RKO (cell line): ENCODE results near the gene NOX5.
A peak's percentile ranks its signal among the peaks of the same experiment; 100 is the strongest.
"Not testable (repeated sequence)": the region's sequence is repeated elsewhere in the genome, so short reads cannot be mapped to it uniquely, and the experiment has no call there.

Source experiments
- DNase-seq: peaks from one replicate; pipeline ENCODE4 v3.0.0-alpha.2; 2016; ENCODE audit warnings: low spot score

Gene NOX5, protein sequence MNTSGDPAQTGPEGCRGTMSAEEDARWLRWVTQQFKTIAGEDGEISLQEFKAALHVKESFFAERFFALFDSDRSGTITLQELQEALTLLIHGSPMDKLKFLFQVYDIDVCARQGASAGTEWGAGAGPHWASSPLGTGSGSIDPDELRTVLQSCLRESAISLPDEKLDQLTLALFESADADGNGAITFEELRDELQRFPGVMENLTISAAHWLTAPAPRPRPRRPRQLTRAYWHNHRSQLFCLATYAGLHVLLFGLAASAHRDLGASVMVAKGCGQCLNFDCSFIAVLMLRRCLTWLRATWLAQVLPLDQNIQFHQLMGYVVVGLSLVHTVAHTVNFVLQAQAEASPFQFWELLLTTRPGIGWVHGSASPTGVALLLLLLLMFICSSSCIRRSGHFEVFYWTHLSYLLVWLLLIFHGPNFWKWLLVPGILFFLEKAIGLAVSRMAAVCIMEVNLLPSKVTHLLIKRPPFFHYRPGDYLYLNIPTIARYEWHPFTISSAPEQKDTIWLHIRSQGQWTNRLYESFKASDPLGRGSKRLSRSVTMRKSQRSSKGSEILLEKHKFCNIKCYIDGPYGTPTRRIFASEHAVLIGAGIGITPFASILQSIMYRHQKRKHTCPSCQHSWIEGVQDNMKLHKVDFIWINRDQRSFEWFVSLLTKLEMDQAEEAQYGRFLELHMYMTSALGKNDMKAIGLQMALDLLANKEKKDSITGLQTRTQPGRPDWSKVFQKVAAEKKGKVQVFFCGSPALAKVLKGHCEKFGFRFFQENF

DNA sequence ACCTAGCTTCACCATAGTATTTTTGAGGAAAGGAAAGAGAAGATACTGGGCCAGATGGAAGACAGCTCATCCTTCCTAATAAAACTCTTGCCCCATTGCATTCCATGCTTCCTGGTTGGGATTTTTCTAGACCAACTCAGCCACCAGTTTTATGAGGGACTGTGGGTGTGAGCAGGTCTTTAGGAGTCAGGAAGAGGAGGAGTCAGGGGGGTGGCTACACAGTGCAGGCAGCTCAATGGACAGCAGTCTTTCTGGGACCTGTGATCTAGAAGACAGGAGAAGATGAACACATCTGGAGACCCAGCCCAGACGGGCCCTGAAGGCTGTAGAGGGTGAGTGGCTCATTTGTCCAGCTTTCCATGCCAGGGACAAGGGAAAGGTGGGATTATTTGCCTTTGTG, at the start of gene NOX5:
TSS of gene NOX5 (plus strand) at position 242 of the 400 bp plus-strand sequence. CDS start at position 283, 41 bp downstream.
- peak; percentile 15 for DNase-seq

DNA sequence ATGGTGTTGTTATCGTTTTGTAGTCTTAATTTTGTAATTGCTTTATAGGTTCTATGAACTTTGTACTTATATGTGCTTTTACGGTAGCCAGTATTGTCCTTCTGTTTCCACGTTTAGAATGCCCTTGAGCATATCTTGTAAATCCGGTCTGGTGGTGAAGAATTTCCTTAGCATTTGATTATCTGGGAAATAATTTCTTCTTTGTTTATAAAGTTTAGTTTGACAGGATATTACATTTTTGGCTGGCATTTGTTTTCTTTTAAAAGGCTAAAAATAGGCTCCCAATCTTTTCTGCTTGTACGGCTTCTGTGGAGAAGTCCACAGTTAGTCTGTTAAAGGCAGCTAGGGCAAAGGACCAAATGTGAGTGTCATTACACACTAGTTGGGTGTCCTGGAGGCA, 47.5 kb upstream of the NOX5 start:
- no peak for DNase-seq

DNA sequence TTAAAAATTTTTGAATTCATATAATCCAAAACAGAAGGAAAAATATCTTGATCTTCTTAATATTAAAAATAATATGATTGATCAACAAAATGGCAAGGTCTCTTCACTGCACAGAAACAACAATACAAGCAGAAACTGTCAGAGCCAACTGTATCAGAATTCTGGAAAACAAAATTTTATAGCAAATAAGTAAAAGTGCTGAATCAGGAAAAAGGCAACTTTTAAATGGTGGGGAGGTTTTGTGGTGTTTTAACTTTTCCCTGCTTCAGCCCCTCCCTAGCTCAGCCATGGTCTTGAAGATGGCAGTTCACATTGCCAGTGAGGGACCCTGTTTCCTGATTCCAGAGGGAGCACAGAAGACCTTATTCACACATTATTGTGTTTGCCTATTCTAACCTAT, 46.5 kb upstream of the NOX5 start:
- no peak for DNase-seq

DNA sequence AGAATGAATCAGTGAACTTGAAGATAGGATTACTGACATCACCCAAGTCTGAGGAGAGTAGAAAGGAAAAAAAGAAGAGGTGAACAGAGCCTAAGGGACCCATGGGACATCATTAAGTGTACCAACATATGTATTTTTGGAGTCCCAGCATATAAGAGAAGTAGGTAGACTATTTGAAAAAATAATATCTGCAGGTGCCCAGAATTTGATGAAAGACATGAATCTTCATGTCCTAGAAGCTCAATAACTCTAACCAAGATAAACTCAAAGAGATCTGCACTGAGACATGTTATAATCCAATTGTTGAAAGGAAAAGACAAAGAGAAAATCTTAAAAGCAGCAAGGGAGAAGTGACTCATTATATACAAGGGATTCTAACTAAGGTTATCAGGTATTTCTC, 45.2 kb upstream of the NOX5 start:
- no peak for DNase-seq

DNA sequence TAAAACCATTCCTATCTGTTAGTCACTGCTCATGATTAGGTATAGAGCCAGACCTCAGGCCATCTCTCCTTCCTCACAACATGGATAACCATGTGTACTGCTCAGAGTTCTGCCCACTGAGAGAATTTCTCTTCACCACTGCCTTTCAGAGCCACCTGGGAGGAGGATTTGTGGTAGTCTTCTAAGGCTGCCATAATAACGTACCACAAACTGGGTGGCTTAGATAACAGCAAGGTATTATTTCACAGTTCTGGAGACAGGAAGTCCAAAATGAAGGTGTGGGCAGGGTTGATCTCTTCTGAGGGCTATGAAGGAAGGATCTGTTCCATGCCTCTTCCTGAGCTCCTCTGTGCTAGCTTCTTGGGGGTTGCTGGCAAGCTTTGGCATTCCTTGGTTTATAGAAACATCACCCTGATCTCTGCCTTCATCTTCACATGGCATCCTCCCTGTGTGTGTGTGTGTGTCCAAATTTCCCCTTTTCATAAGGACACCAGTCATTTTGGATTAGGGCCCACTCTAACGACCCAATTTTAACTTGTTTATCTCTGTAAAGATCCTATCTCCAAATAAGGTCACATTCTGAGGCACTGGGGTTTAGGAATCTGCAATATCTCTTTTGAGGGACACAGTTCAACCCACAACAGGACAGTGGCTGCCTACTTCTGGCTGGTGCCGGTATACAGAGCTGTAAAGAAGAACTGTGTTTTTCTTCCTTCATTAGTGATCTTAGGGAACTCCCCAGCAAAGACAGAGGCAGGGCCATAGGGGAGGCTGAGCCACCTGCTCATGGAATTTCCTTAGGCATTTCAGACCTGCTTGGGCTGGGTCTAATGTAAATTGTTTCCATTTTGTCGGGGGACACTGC, 42.1 kb upstream of the NOX5 start:
- no peak for DNase-seq

DNA sequence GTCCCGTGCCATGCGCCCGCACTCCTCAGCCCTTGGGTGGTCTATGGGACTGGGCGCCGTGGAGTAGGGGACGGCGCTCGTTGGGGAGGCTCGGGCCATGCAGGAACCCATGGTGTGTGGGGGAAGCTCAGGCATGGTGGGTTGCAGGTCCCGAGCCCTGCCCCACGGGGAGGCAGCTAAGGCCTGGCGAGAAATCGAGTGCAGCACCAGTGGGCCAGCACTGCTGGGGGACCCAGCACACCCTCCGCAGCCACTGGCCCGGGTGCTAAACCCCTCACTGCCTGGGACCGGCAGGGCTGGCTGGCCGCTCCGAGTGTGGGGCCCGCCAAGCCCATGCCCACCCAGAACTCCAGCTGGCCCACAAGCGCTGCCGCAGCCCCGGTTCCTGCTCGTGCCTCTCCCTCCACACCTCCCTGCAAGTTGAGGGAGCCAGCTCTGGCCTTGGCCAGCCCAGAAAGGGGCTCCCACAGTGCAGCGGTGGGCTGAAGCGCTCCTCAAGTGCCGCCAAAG, 38.8 kb upstream of the NOX5 start:
- not testable (repeated sequence) for DNase-seq

DNA sequence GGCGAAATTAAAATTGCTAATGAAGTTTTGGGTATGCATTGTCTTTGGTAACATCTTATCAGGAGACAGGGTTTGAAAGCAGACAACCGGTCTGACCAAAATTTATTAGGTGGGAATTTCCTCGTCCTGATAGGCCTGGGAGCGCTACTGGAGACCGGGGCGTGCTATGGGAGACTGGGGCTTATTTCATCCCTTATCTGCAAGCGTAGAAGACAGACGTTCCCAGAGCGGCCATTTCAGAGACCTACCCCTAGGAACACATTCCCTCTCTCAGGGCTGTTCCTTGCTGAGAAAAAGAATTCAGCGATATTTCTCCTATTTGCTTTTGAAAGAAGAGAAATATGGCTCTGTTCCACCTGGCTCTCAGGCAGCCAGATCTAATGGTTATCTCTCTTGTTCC, 37.1 kb upstream of the NOX5 start:
- not testable (repeated sequence) for DNase-seq

DNA sequence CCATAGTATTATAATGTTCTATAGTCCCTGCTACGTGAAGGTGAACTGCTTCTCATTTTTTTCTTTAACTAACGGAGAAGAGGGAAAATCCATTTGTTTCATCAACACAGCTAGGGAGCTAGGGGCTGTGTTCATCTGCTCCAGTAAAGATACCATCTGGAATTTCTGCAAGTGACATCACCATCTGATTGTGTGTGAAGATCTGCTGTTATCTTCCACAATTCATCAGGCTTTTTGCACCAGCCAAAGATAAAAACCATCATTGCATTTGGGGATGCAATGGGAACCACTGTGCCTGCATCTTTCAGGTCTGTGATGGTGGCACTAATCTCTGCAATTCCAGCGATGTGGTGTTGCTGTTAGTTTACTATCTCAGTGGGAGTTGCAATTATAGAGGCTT, 35.5 kb upstream of the NOX5 start:
- no peak for DNase-seq

DNA sequence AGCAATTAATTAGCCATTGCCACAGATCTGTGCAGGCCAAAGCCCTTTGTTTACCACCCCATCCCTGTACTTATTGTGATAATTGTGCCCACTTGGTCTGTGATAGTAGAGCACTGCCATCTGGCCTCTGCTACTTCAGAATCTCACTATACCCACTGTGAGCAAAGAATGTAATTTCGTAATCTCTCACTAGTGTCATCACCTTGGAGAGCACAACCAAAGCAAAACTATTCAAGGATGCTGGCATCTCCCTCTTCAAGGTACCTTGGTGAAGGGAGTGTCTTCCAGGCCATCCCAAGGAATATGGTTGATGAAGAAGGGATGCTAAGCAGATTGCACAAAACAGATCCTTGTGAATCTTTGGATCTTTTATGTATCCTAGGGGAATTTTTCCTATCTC, 34.7 kb upstream of the NOX5 start:
- no peak for DNase-seq

DNA sequence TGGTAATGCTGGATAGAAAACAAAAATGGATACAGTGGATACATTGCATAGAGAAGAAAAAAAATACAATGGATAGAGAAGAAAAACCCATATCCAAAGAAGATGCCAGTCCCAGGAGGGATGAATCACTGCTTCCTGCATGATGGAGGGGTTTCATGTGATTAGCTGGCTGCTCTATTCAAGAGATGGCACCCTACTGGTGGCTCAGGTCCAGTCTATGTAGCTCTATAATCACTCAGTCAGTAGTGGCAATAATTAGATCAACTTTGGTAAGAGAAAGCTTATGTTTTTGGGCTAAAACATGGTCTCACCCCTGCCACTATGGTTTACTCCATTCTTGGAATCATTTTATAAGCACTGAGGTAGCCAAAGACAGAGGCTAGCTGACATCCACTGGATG, 33.7 kb upstream of the NOX5 start:
- no peak for DNase-seq

DNA sequence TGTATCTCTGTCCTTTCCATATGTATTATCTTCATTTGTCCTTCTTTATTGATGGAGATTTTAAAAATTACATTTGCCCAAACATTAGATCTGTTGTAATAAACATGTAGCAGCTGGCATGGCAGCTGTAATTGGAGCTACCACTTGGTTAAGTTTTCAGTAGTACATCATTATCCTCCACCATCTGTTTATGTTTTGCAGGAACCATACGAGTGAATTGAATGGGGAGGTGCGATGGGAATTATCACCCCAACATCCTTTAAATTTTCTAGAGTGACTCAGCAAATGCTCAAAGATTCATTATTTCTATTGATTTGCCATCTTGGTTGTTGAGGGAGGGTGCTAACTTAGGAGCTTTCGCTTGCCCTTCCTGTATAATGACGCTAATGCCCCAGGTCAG, 32.6 kb upstream of the NOX5 start:
- DNase-seq = no peak

DNA sequence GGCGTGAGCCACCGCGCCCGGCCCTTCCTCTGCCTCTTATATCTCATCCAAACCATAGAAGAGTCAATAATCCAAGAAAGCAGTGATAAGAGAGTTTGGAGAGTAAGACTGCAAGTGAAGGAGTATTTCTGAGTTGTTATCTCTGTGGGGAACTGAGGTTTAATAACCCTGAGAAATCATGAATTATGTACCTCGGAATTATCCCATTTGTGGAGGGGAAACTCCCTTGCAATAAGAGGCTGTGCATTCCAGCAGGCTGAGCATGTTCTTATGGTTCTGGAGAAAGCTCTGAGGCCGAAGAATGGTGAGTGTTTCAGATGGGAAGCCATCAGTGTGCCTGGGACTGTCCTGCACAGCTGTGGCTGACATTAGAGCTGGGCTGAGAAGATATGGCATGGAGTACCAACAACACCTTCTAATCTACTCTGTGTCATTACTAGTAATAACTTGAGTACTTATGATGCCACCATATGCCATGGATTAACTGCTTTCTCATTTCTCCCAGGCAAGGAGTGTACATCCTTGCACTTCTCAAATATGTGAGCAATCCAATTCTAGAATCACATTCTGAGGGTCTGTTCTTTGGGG, 31.4 kb upstream of the NOX5 start:
- DNase-seq = no peak

DNA sequence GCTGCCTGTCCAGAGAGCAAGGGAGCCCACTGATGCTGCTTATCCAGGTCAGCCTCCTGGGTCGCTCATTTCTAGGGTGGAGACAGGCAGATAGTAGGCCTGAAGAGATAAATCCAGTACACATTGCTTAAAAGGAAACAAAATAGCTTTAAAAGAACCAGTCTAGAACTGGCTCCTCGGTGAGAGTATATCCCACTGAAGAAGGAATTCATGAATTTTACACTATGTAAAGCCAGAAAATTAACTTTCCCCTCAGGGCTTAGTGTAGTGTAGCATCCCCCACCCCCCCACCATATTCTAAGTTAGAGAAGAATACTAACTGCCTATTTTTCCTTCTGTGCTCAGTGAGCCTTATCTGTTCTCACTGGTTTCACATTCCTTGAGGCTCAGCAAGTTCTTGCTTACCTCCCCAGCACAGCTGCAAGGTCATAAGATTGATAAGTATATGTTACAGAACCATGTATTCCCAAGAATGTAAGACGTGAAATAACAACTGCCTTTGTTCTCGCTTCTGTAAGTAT, 30.5 kb upstream of the NOX5 start:
- no peak for DNase-seq

DNA sequence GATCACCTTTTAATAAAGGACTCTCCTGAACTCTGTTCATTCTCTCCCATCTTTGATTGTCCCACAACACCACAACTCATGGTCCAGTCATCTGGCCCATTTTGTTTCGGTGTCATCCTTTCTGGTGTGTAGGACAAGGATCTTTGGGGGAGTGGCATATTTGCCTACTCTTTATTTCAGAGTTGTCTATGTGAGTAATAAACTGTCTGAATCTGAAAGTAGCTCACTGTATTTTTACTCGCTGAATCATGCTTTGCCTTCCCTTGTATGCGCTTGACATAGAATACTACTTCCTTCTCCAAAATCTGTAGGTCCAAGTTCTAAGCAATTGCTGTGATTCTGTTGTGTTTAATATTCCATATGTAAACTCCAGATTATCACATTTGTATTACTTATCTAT, 29.9 kb upstream of the NOX5 start:
- no peak for DNase-seq

DNA sequence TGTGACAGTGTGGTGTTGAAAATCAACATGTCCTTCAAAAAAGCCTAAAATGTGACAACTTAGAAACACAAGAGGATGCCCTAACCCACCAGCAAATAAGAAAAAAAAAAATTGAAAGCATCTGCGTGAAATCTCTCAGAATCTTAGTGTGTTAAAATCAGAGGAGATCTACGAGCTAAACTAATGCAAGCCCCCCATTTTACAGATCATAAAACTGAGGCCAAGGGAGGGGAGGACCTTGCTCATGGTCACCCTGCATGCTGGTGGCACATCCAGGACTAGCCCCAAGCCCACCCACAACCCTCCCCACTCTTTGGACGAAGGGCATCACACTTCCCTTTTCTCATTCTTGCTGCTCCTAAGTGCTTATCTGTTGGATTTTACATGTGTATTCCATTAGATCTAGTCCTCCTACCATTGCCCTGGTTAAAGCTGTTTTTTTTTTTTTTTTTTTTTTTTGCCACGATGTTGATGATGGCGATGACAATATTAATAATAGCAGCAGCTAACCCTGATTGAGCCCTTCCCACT, 29.1 kb upstream of the NOX5 start:
- DNase-seq = no peak

DNA sequence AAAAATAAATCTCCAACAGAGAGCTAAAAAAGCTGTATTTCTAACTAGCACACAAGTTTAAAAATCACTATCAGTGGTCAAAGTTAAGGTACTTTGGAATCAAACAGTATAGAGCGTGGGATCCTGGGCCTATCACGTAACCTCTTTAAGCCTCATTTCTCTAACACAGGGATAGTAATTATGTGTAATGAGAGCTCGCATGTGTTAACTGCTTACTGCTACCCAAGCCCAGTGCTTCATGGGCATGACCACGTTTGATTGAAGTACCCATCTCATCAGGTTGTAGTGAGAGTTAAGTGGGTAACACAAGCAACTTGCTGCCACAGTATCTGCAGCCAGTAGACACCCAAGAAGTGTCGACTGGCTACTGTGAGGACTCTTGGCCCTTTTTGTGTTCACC, 28.2 kb upstream of the NOX5 start:
- DNase-seq = no peak

DNA sequence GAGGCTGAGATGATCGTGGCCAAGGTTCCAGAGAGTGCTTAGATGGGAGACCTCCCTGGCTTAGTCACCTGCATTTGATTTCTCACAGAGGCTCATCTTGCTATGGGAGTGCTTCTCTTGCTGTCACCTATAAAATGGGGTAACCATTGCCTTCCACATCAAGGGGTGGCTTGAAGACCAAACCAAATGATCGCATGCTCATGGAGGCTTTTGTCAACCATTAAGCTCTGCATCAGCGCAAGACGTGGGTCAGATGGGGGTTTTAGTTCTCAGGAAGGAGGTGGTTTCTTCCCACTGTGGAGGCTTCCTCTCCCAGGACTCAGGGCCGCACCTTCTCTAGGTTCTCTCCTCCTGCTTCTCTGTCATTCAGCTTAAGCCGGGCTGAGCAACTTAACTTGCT, 27.4 kb upstream of the NOX5 start:
- no peak for DNase-seq

DNA sequence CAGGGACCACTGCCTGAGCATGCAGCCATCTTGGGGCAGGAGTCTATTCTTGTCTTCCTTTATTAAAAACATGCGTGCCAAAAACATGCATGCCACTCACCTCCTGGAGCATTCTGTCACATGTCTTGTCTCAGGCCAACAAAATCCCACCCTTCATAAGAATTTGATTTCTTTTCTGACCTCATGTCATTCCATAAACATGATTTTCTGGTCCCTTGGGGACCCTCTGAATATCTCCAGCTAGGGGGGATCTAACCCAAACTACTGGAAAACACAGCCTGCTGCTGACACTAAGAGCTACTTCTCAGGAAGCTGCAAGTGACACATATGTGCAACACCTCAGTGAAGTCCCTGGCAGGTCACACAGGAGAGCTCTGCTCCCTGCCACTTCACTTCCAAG, 26.8 kb upstream of the NOX5 start:
- no peak for DNase-seq

DNA sequence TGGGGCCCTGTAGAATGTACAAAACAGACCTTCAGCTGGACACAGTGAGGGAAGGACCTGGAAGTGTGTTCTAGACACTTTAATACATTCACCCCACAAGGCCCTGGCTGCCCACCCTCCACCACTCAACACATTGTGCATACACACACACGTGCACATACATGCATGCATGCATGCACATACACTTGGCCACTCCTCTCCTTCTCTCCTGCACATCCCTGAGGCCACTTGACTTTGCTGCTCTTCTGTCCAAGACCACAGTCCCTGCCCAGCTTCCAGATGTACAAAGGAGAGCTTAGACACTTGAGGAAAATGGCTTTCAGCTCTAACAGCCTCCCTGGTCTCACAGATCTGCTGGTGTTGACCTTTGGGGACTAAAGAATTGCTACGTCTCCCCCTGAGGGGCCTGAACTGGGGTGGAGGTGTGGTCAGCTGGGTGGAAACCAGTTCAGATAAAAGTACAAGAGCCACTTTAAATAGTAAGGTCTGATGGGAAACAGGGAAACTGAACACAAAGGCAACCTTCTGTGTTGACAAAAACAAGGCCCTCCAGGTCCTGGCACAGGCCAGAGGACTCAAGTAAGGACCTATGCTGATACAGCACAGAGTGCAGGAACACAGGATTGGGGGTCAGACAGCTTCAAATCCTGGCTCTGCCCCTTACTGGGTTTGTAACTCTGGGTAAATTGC, 24.8 kb upstream of the NOX5 start:
- no peak for DNase-seq

DNA sequence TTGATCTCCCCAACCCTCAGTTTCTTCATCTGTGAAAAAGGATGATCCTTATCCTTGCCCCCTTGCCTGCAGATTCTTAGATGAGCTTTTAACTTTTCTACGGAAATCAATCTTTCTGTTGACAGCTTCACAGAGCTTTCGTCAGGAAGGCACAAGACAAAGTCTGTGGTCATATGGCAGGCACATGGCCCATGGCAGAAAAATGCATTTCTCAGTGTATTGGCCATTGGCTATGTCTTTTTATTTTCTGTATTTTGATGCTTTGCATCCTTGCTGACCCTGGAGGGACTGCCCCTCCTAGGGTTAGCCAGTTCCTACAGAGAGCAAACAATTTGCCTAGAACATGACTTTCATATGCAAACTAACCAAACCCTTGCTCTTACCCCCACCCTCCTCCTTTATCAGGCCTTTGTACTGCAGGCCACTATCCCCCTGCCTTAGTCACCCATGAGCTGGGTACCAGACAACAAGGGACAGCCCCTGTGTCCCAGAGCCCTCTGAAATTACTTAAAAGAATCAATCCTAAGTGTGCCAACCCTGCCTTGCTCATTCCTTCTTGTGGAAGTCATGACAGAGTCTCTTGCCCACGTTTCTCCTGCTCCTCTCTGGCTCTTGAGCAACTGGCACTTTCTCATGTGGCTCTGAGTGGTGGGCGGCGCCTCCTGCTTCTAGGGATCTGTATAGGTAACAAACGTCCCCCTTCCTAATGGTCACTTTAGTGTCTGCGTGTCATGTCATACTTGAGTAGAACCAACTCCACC, 24.1 kb upstream of the NOX5 start:
- DNase-seq = no peak
